ENCODE results near the gene SH3RF1. TPM values are rescaled to one million over a fixed set of nuclear protein-coding genes. Genes with fewer than 3 reads are reported as not detected.

Gene SH3RF1
- total RNA-seq, 3 donors from 2014 or later (not counting 1 experiment from before 2014, with no cell fraction given): 0.54 to 2.4 (median 1.6) TPM

- H3K4me1 Mint-ChIP-seq: no peaks in the 10 kb centered on the region
- Histone ChIP-seq H3K36me3 (ENCODE audit: control insufficient read depth, insufficient read depth, low read length) (no peaks in the 10 kb centered on the region), H3K27me3 (ENCODE audit: control insufficient read depth, insufficient read depth, low read length) (no peaks in the 10 kb centered on the region), H3K27ac (ENCODE audit: low read length) (no peak overlapping the region), H3K4me3 (ENCODE audit: low read length) (no peak overlapping the region), H3K4me1 (ENCODE audit: control insufficient read depth, insufficient read depth, low read length) (no peaks in the 10 kb centered on the region), H3K9me3 (ENCODE audit: control insufficient read depth, insufficient read depth, low read length) (no peaks in the 10 kb centered on the region)
- H3K36me3 Mint-ChIP-seq: no peaks in the 10 kb centered on the region
- intact Hi-C loops (cut with micrococcal nuclease): no loop called here
- TF ChIP-seq, protein P1, sequence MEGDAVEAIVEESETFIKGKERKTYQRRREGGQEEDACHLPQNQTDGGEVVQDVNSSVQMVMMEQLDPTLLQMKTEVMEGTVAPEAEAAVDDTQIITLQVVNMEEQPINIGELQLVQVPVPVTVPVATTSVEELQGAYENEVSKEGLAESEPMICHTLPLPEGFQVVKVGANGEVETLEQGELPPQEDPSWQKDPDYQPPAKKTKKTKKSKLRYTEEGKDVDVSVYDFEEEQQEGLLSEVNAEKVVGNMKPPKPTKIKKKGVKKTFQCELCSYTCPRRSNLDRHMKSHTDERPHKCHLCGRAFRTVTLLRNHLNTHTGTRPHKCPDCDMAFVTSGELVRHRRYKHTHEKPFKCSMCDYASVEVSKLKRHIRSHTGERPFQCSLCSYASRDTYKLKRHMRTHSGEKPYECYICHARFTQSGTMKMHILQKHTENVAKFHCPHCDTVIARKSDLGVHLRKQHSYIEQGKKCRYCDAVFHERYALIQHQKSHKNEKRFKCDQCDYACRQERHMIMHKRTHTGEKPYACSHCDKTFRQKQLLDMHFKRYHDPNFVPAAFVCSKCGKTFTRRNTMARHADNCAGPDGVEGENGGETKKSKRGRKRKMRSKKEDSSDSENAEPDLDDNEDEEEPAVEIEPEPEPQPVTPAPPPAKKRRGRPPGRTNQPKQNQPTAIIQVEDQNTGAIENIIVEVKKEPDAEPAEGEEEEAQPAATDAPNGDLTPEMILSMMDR (IDR thresholded peaks at IDR 0.05): no peak
- H3K9me3 Mint-ChIP-seq: no peaks in the 10 kb centered on the region
- 93% methylated on average over 12 of the region's 13 CpGs for WGBS (ENCODE audit: insufficient coverage)
- no peak overlapping the region for H3K27ac Mint-ChIP-seq
- ATAC-seq (no peak), DNase-seq (no peak)
- peaks cover 6 to 7% of the 10 kb centered on the region in 2 donors for H3K27me3 Mint-ChIP-seq (ENCODE audit: low read depth in 2 of 2)
- no peak overlapping the region for H3K4me3 Mint-ChIP-seq
These were observed 19.2 kb downstream of the SH3RF1 start for GRCh38 chr4:169251291-169252235.

GRCh38 chr4:169250796-169251195 lies 20.0 kb downstream of the SH3RF1 start:
- H3K9me3 ChIP-seq (ENCODE audit: control insufficient read depth, insufficient read depth, low read length): no peaks in the 10 kb centered on the region
- Mint-ChIP-seq H3K36me3 (no peaks in the 10 kb centered on the region), H3K27ac (no peak overlapping the region), H3K4me3 (no peak overlapping the region), H3K9me3 (no peaks in the 10 kb centered on the region), H3K4me1 (no peaks in the 10 kb centered on the region), H3K27me3 (ENCODE audit: low read depth in 2 of 2) (peaks cover 6 to 7% of the 10 kb centered on the region in 2 donors)
- no peak overlapping the region for H3K4me3 ChIP-seq (ENCODE audit: low read length)
- H3K27ac ChIP-seq (ENCODE audit: low read length): no peak overlapping the region
- ATAC-seq (no peak), DNase-seq (no peak)
- 92% methylated on average over 1 of the region's 1 CpG for WGBS (ENCODE audit: insufficient coverage)
- H3K36me3 ChIP-seq (ENCODE audit: control insufficient read depth, insufficient read depth, low read length): no peaks in the 10 kb centered on the region
- H3K27me3 ChIP-seq (ENCODE audit: control insufficient read depth, insufficient read depth, low read length): no peaks in the 10 kb centered on the region
- H3K4me1 ChIP-seq (ENCODE audit: control insufficient read depth, insufficient read depth, low read length): no peaks in the 10 kb centered on the region
- TF ChIP-seq, protein P1 (IDR thresholded peaks at IDR 0.05): no peak
- intact Hi-C loops (cut with micrococcal nuclease): no loop called here

DNA sequence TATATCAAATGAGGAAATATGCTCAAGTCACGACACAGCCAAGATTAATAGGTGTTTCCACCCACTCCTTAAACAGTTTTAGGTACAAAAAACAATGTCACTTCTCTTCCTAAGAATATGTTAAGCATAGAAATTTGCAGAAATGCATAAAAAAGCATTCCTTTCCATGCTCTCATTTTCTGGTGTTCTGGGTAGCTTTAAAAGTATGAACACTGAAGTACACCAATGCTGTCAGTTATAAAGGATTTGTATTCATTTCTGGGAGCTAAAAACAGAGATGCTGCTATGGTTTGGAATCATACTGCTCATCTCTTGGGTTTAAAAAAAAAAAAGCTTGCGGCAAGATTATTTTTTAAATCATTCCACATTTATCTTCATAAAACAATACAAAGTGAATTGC lies 20.8 kb downstream of the SH3RF1 start:
- Histone ChIP-seq H3K27ac (ENCODE audit: low read length) (no peak overlapping the region), H3K9me3 (ENCODE audit: control insufficient read depth, insufficient read depth, low read length) (no peaks in the 10 kb centered on the region), H3K4me3 (ENCODE audit: low read length) (no peak overlapping the region), H3K4me1 (ENCODE audit: control insufficient read depth, insufficient read depth, low read length) (no peaks in the 10 kb centered on the region), H3K27me3 (ENCODE audit: control insufficient read depth, insufficient read depth, low read length) (no peaks in the 10 kb centered on the region), H3K36me3 (ENCODE audit: control insufficient read depth, insufficient read depth, low read length) (no peaks in the 10 kb centered on the region)
- WGBS (ENCODE audit: insufficient coverage): 86% methylated on average over 1 of the region's 2 CpGs
- H3K27me3 Mint-ChIP-seq (ENCODE audit: low read depth in 2 of 2): peaks cover 6 to 7% of the 10 kb centered on the region in 2 donors
- no peaks in the 10 kb centered on the region for H3K9me3 Mint-ChIP-seq
- ATAC-seq (no peak), DNase-seq (no peak)
- TF ChIP-seq, protein P1 (IDR thresholded peaks at IDR 0.05): no peak
- intact Hi-C loops (cut with micrococcal nuclease): no loop called here
- H3K27ac Mint-ChIP-seq: no peak overlapping the region
- no peaks in the 10 kb centered on the region for H3K36me3 Mint-ChIP-seq
- no peaks in the 10 kb centered on the region for H3K4me1 Mint-ChIP-seq
- H3K4me3 Mint-ChIP-seq: no peak overlapping the region
